Endothelial cell (in vitro differentiated cells): ENCODE results near the gene NSMF. TPM values are rescaled to one million over a fixed set of nuclear protein-coding genes. Genes with fewer than 3 reads are reported as not detected.

ENCODE experiments used
- DNase-seq: peaks from one replicate; pipeline ENCODE4 v3.0.0; 2021; ENCODE audit warnings: low spot score
- H3K27ac Mint-ChIP-seq: one replicate; pipeline ENCODE4 v1.8.0; 2021; ENCODE audit warnings: mixed read lengths, inconsistent platforms; ENCODE audit not compliant: unreplicated experiment
- H3K27me3 Mint-ChIP-seq: one replicate; pipeline ENCODE4 v1.8.0; 2021; ENCODE audit warnings: mild to moderate bottlenecking, moderate library complexity, mixed read lengths, inconsistent platforms; ENCODE audit not compliant: unreplicated experiment
- H3K36me3 Mint-ChIP-seq: one replicate; pipeline ENCODE4 v1.8.0; 2021; ENCODE audit warnings: mild to moderate bottlenecking, low read depth, mixed read lengths, inconsistent platforms; ENCODE audit not compliant: unreplicated experiment
- H3K4me1 Mint-ChIP-seq: one replicate; pipeline ENCODE4 v1.8.0; 2021; ENCODE audit warnings: mild to moderate bottlenecking, mixed read lengths, inconsistent platforms; ENCODE audit not compliant: unreplicated experiment
- H3K4me3 Mint-ChIP-seq: one replicate; pipeline ENCODE4 v1.8.0; 2021; ENCODE audit warnings: mild to moderate bottlenecking, mixed read lengths, inconsistent platforms; ENCODE audit not compliant: unreplicated experiment
- H3K9me3 Mint-ChIP-seq: one replicate; pipeline ENCODE4 v1.8.0; 2021; ENCODE audit warnings: mixed read lengths, inconsistent platforms; ENCODE audit not compliant: unreplicated experiment
- total RNA-seq: library from RNA; stranded (reverse); fragmentation: NEBNext Ultra II Directional; extraction: Animal tissue kit (Norgen Biotek cat#: 25700); gene quantifications from one replicate; pipeline ENCODE4 v1.2.1, GENCODE V29; 2021; ENCODE audit not compliant: unreplicated experiment
- TF ChIP-seq, protein P1 (sequence below): fragments of 200-600 bp; sonication (generic); IDR thresholded peaks from one replicate; pipeline ENCODE4 v1.5.0; 2021; ENCODE audit warnings: antibody characterized with exemption; ENCODE audit not compliant: unreplicated experiment

NSMF gene
- total RNA-seq, 1 donor from 2014 or later, result 43.0 TPM

- H3K9me3 Mint-ChIP-seq, result no peaks in the 10 kb centered on the region
- DNase-seq, result no peak
- H3K4me3 Mint-ChIP-seq, result no peak overlapping the region
- TF ChIP-seq, protein P1, sequence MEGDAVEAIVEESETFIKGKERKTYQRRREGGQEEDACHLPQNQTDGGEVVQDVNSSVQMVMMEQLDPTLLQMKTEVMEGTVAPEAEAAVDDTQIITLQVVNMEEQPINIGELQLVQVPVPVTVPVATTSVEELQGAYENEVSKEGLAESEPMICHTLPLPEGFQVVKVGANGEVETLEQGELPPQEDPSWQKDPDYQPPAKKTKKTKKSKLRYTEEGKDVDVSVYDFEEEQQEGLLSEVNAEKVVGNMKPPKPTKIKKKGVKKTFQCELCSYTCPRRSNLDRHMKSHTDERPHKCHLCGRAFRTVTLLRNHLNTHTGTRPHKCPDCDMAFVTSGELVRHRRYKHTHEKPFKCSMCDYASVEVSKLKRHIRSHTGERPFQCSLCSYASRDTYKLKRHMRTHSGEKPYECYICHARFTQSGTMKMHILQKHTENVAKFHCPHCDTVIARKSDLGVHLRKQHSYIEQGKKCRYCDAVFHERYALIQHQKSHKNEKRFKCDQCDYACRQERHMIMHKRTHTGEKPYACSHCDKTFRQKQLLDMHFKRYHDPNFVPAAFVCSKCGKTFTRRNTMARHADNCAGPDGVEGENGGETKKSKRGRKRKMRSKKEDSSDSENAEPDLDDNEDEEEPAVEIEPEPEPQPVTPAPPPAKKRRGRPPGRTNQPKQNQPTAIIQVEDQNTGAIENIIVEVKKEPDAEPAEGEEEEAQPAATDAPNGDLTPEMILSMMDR, result no peak
- H3K4me1 Mint-ChIP-seq, result no peaks in the 10 kb centered on the region
- no peaks in the 10 kb centered on the region for H3K36me3 Mint-ChIP-seq
- no peak overlapping the region for H3K27ac Mint-ChIP-seq
- no peaks in the 10 kb centered on the region for H3K27me3 Mint-ChIP-seq
Measured at GRCh38 chr9:137433916-137434431, 25.2 kb downstream of the NSMF start.

GRCh38 chr9:137433349-137433915, 25.7 kb downstream of the NSMF start:
- no peaks in the 10 kb centered on the region for H3K27me3 Mint-ChIP-seq
- H3K4me1 Mint-ChIP-seq, result no peaks in the 10 kb centered on the region
- no peaks in the 10 kb centered on the region for H3K36me3 Mint-ChIP-seq
- no peaks in the 10 kb centered on the region for H3K9me3 Mint-ChIP-seq
- no peak for DNase-seq
- no peak overlapping the region for H3K4me3 Mint-ChIP-seq
- TF ChIP-seq, protein P1, result no peak
- H3K27ac Mint-ChIP-seq, result no peak overlapping the region

DNA sequence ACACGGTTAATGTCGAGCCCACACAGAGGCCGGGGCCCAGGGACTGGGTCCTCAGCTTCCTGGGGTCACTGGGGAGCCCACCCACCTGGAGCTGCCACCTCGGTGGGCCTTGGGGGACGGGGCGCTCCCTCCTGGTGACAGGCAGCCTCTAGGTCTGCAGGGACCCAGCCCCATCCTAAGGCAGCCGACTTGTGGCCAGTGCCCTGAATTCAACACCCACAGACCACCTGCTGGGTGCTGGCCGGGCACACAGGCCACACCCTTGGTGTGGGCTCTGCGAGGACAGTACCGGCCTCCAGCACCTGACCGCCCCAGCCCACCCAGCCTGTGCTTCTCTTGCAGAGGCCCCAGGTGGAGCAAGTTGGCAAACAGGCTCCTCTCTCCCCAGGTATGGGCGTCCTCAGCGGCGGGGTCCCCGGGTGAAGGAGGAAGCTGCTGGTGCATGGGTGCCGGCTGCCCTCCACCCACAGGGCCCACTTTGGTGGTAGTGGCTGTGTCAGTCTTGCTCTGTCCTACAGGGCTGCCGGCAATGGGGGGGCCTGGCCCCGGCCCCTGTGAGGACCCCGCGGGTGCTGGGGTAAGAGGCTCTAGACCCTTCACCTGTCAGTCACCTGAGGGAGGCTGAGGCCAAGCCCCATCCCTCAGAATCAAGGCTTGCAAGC, 26.3 kb downstream of the NSMF start:
- H3K36me3 Mint-ChIP-seq, result no peaks in the 10 kb centered on the region
- H3K27me3 Mint-ChIP-seq, result no peaks in the 10 kb centered on the region
- TF ChIP-seq, protein P1, result no peak
- H3K4me3 Mint-ChIP-seq, result no peak overlapping the region
- H3K27ac Mint-ChIP-seq, result no peak overlapping the region
- no peaks in the 10 kb centered on the region for H3K4me1 Mint-ChIP-seq
- H3K9me3 Mint-ChIP-seq, result no peaks in the 10 kb centered on the region
- DNase-seq, result no peak

GRCh38 chr9:137431416-137431931, 27.7 kb downstream of the NSMF start:
- no peaks in the 10 kb centered on the region for H3K27me3 Mint-ChIP-seq
- no peak overlapping the region for H3K4me3 Mint-ChIP-seq
- TF ChIP-seq, protein P1, result no peak
- H3K9me3 Mint-ChIP-seq, result no peaks in the 10 kb centered on the region
- no peaks in the 10 kb centered on the region for H3K4me1 Mint-ChIP-seq
- no peak for DNase-seq
- no peaks in the 10 kb centered on the region for H3K36me3 Mint-ChIP-seq
- H3K27ac Mint-ChIP-seq, result no peak overlapping the region
